ENCODE data around the gene DZIP1. TPM values are rescaled to one million over a fixed set of nuclear protein-coding genes. Genes with fewer than 3 reads are reported as not detected.
A peak's percentile ranks its signal among the peaks of the same experiment; 100 is the strongest.

Gene DZIP1
- total RNA-seq, 1 experiment from 2014 or later, result 0.17 TPM

DNA sequence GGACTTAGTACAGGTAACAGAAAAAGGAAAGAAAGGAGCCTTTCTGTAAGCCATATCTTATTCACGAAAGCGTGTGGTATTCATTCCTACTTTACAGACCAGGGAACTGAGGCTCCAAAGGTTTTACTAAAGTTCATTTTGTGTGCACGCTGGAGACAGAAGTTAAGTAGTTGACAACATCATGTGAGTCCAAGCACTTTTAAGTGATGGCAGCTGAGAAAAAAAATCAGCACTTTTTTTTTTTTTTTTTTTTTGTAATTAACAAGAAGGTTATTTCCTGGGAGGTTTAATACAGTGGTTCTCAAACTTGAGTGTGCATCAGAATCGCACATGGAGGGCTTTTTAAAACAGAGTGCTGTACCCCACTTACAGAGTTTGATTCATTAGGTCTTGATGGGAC lies 34.5 kb upstream of the DZIP1 start:
- no peaks in the 10 kb centered on the region for H3K27me3 ChIP-seq (ENCODE audit: insufficient read depth, low read length)
- no peak overlapping the region for H3K27ac ChIP-seq (ENCODE audit: low read depth, low read length)
- H3K9me2 ChIP-seq (ENCODE audit: insufficient read depth), result no peaks in the 10 kb centered on the region
- no peaks in the 10 kb centered on the region for H3K36me3 ChIP-seq (ENCODE audit: control insufficient read depth in 1 of 2, insufficient read depth in 2 of 2, low read length in 2 of 2)
- peaks cover 0 to 16% of the 10 kb centered on the region in 2 experiments; a peak in 2 of 4 replicates for H3K4me1 ChIP-seq (ENCODE audit: control insufficient read depth in 1 of 2, insufficient read depth in 2 of 2, low read length in 2 of 2)
- no peaks in the 10 kb centered on the region; the same call in 1 of the 2 replicates for H4K20me1 ChIP-seq (ENCODE audit: insufficient read depth)
- RAD21 ChIA-PET (ENCODE audit: low non-redundant PET in 1 of 2, low total read pairs in 2 of 2, uncharacterized antibody in 2 of 2, unreplicated experiment in 2 of 2), result no interaction called here
- H3K79me2 ChIP-seq (ENCODE audit: insufficient read depth, low read length), result peaks cover 63% of the 10 kb centered on the region
- no peak overlapping the region for H3K9ac ChIP-seq (ENCODE audit: low read length)
- no peaks in the 10 kb centered on the region for H3K9me3 ChIP-seq (ENCODE audit: control insufficient read depth in 1 of 2, insufficient read depth in 1 of 2, low read depth in 1 of 2, low read length in 2 of 2)
- intact Hi-C loops (cut with micrococcal nuclease), result no loop called here
- POLR2A ChIA-PET, result no interaction called here
- no peak overlapping the region for H3K4me3 ChIP-seq (replicated peaks in 1 of 2; ENCODE audit: low read depth in 1 of 2, low read length in 2 of 2)
- BruUV-seq (replicated peaks), result no TSS peak
- TF ChIP-seq JUND (IDR thresholded peaks at IDR 0.05) (no peak), SIN3A (IDR thresholded peaks at IDR 0.05; ENCODE audit: low read depth) (no peak), EZH2 (IDR thresholded peaks at IDR 0.05) (no peak), ZNF274 (IDR thresholded peaks at IDR 0.05; ENCODE audit: low read depth, low read length) (no peak), SRF (IDR thresholded peaks at IDR 0.05; ENCODE audit: low read depth) (no peak), CEBPB (IDR thresholded peaks at IDR 0.05; ENCODE audit: low read depth) (no peak)
- TF ChIP-seq, protein P1, sequence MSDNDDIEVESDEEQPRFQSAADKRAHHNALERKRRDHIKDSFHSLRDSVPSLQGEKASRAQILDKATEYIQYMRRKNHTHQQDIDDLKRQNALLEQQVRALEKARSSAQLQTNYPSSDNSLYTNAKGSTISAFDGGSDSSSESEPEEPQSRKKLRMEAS (IDR thresholded peaks at IDR 0.05), result no peak
- TF ChIP-seq, protein P2, sequence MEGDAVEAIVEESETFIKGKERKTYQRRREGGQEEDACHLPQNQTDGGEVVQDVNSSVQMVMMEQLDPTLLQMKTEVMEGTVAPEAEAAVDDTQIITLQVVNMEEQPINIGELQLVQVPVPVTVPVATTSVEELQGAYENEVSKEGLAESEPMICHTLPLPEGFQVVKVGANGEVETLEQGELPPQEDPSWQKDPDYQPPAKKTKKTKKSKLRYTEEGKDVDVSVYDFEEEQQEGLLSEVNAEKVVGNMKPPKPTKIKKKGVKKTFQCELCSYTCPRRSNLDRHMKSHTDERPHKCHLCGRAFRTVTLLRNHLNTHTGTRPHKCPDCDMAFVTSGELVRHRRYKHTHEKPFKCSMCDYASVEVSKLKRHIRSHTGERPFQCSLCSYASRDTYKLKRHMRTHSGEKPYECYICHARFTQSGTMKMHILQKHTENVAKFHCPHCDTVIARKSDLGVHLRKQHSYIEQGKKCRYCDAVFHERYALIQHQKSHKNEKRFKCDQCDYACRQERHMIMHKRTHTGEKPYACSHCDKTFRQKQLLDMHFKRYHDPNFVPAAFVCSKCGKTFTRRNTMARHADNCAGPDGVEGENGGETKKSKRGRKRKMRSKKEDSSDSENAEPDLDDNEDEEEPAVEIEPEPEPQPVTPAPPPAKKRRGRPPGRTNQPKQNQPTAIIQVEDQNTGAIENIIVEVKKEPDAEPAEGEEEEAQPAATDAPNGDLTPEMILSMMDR (IDR thresholded peaks at IDR 0.05 in 2 of 3, conservative IDR thresholded peaks at IDR 0.05 in 1 of 3; ENCODE audit: borderline replicate concordance in 1 of 3, insufficient read depth in 1 of 3, low read depth in 2 of 3, low read length in 2 of 3), result no peak
- ATAC-seq (no peak), DNase-seq (ENCODE audit: low read depth, low spot score) (no peak)
- no peak overlapping the region for H2AFZ ChIP-seq (ENCODE audit: low read depth, low read length, poor library complexity, severe bottlenecking)
- H3K4me2 ChIP-seq (ENCODE audit: low read length), result peak overlapping the region; percentile 79; the same call in 1 of the 2 replicates
- CTCF ChIA-PET, result no interaction called here

All from HCT116 (cell line).